ENCODE results near the gene DIO3.

DIO3 gene

DNA sequence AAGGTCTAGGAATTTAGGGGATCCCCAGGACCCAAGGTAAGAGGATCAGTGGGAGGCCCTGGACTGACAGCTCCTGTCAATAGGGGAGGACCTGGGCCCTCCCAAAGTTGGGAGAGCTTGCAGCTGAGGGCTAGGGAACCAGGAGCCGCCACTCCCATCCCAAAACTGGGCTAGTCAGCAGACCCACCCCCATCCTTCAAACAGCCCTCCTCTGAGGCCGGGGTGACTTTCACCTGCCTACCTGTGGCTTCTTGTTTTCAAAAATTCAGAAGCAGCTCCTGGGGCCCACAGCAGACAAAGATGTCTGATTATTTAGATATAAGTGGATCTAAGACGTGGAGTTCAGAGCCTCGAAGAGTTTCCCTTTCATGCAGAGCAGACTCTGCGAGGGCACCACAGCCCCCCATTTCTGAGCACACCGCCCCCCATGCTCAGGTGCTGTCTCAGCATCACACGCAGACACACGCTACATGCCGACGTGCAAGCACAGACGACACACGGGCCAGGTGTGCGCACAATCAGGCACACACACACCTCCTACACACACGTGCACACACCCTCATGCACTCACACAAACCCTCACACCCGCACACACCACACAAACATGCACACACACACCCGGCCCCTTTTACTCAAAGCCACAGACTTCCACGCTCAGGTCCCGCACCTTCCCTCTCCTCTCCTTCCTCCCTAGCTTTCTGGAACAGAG is 21.9 kb downstream of the DIO3 start:
- no peak for DNase-seq (ENCODE audit: low read depth)

DNA sequence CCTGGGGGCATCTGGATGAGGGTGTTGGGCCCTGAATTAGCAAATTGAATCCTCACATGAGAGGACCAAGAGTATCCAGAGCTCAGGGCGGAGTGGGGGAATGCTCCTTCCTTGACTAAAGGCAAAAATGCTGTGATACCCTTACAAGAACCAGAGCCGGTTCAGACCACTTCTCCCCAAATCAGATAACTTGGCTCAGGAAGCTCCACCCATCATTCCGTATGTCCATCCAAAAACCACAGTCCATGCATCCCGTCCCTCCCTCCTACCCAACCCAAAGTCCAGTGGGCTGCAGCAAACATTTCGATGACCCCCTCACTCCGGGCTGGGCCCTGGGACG is 22.4 kb downstream of the DIO3 start:
- no peak for DNase-seq (ENCODE audit: low read depth)

DNA sequence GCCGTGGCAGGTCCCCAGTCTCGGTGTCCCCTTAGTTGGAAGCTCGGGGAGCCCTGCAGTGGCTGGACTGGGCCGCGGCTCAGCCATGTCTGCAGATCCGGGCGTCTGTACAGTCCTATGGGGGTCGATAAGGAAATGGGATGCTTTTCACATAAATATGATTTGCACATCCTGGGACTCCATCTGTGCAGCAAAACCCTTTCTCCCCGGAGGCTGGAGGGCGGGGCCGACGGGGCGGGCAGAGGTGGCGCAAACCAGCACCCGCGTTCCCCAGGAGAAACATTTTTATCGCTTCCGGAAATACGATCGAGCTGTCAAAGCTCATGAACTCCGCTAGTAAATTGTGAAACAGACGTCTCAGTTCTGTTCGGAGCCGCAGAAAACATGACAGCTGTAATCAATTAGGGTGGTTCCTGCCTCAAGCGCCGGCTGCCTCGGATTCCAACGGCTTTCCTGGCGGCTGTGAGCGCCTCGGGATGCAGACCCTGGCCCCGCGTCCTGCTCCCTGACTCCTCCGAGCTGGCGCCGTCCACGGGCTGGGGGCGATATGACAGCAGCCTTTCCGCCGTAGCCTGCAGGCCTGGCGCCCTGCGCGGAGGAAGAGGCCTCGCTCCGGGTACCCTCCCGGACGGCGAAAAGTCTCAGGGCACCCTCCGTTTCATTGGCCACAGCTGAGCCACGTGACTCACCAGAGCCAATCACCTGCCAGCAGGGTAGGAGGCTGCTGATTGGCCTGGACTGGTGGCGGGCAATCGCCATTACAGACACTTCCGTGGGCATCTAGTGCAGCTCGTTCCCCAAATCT is 23.0 kb downstream of the DIO3 start:
- DNase-seq (ENCODE audit: low read depth): peak; percentile 33

DNA sequence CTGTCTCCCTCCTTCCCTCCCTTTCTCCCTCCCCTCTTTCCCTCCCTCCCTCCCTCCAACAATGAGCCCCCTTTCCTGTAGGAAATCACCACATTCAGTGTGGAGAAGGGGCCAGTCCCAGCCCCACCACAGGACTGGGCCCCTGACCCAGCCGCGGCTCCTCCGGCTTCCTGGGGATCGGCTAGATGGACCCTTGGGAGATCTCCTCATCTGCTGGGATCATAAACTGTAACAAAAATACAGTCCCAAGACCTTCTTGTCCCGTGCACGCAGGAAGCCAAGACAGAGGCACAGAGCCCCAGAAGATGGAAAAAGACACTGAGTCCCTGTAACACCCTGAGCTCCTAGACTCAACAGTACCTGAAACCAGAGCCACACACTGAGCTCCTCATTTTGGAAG is 23.9 kb downstream of the DIO3 start:
- DNase-seq (ENCODE audit: low read depth): no peak

DNA sequence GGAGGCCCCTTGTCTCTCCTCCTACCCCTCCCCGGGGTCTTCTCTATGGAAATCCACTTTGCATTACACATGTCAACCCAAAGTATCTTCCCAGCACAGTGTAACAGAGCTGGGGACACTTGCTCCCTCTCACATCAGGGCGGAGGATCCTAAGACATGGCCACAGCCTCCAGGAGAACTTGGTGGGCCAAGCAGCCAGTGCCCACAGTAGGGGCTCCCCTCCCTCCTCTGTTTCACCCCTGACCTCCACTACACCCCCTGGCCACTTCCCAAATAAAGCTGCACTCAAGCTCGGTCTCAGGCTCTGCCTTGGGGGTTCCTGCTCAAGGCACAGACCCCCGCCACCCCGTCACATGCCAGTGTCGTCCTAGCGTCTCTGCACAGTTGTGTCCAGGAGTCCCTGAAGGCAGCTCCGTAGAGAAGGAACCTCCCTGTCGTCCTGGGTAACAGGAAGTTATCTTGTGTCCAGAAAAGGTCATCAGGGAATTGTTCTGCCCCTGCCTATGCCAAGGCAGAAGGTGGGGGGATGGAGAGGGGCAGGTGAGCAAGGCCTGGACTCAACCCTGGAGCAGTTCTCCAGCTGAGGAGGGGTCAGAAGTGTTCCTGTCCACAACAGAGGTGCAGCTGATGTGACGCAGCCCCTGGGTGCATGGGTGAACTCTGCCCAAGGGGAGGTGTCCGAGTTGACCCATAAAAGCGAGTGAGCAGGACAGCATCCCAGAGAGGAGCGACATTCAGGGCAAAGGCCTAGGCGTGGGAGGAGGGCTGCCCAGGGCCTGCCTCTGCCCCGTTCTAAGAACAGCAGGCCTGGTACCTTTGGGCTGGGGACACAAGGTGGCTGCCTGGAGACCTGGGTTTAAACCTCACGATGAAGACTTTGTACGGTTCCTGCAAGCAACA is 25.5 kb downstream of the DIO3 start:
- DNase-seq (ENCODE audit: low read depth): no peak

DNA sequence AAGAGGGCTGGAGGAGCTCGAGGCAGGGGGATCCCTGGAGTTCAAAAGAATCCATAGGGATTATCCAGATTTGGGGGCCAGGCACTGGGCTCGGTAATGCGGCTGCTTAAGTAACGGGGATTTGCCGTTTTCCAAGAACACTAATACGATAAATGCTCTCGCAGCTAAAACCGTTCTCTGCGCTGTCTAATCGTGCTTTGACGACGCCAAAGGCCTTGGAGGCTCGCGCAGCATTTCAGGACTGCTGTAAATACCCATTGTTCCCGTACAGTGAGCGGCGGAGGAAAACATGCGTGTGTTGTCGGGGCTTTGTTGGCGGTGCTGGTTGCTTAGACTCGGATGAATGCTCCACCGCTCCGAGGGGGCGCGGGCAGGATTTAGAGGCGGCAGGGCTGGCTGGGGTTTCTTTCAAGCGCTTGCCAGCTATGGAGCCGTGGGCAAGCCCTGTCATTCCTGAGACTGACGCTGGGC is 26.2 kb downstream of the DIO3 start:
- no peak for DNase-seq (ENCODE audit: low read depth)

DNA sequence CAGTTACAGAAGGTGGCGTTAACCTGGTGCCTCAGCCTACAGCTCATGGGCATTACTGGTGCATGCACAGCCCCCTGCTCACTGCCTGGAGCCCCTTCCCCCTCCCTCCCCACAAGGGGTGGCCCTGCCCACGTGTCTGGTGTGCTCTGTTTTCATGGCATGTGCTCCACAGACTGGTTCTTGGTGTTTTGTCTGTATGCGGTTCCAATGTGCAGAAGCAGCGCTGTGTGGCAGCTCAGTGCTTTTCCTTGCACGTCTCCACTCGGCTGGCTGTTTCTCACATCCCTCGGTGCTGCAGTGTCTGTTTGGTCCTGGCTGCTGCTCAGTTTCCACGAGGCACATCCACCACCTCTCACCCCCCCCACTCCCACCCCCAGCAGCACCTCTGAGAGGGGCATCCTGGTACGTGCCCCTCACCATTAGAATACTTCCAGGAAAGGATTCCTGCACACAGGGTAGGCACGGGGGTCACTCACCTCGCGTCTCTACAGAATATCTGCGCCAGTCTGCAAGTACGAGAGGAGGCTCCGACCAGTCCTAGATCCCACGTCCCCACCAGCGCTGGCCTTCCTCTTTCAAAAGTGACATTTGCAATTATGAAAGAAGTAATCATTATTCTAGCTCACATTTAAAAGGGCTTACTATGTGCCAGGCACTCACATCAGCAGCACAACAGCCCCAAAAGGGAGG is 27.1 kb downstream of the DIO3 start:
- no peak for DNase-seq (ENCODE audit: low read depth)

DNA sequence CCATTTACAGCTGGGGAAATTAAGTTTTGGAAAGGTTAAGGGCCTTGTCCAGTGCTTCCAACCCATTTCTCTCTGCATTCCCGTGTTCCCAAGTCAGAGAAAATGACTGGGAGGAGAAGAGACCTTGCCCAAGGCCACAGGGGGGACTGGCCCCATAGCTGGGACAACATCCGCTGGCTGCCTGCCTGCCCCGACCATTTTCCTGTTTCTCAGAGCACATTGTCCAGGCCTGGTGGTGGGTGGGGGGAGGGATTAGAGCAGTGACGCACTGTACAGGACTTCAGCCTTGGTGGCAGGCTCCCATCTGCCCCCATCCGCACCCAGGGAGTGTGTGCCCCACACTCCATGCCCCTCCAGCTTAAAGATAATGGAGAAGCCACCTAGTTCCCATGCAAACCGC is 27.7 kb downstream of the DIO3 start:
- no peak for DNase-seq (ENCODE audit: low read depth)

DNA sequence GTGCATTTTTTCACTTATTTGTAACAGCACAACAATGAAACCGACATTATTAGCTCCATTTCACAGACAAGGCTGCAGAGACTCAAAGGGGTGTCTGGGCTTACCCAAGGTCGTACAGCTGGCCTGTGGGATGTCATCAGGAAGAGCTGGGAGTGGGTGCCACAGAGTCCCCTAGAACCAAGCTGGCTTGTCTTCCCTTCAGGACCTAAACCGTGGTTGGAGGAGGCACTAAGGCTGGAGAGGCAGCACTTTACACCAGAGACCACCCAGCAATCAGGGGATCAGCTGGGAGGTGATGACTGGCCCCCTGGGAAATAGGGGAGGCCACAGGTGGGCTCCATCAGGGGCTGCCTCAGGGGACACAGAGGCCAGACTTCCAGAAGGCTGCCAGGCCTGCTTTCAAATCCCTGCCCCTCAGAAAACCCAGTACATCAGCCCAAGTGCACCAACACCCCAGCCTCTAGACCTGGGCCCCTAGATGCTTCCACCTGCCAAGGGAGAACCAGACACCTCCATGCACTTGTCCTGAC is 28.3 kb downstream of the DIO3 start:
- no peak for DNase-seq (ENCODE audit: low read depth)

DNA sequence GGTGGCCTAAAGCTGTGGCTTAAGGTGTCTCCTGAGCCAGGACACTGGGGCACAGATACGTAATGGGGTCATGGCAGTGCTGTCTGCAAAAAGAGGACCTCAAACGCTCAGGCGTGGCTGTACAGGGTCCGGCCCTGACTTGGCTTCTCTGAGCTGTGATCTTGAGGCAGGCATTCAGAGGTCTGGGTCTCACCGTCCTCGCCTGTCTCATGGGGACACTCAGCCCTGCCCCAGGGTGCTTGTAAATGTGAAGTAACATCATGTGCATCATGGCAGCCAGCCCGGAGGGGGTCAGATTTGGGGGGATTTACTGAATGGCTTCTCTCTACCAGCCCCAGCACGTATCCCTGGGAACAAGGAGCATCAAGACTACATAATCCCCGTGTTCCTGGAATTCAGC is 28.8 kb downstream of the DIO3 start:
- DNase-seq (ENCODE audit: low read depth): no peak

DNA sequence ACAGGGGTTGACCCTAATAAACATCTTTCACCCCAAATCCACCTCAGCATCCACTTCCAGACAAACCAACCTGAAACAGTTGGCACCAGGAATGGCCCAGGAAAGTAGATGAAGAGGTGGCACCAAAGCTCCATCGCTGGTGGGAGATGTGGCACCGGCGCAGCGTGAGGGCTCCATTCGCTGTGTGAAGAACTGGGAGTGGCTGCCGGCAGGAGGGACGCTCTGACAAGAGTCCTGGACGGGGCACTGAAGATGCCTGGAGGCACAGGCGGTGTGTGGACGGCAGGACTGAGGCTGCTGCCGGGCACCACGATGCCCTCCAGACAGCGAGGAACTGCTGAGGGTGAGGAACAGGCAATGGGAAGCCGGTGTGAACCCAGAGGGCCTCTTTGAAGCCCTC is 29.3 kb downstream of the DIO3 start:
- DNase-seq (ENCODE audit: low read depth): no peak

DNA sequence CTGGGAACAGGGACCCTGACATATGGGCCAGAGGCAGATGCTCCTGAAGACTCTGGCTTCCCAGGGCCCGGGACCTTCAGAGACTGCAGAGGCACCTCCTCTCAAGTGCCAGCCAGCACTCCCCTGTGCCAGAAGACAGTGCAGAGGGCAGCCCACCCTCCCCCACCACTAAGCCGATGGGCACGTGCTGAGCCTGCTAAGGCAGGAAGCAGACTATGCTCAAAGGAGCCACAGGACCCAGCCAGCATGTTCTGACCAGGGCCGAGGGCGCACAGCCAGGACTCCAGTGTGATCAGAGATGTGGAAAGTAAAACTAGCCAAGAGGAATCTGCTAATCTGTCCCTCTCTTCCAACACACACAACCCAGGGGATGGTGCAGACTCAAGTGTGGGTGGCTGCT is 29.8 kb downstream of the DIO3 start:
- no peak for DNase-seq (ENCODE audit: low read depth)

DNA sequence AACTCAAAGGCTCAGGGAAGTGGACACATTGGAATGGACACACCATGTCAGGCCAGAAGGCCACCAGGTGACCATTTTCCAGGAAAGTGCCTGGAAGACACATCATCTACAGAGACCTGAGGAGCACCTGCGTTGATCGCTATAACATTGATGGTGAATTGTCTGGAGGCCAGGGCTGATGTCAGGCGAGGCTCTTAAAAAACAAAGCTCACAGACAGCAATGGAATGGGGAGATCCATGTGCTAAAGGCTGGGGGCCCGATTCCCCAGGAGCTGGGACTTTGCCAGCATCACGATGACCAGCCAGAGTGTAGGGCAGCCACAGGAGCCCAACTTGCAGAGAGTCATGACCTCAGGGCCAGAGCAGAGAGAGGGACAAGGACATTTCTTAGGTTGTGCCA is 30.3 kb downstream of the DIO3 start:
- no peak for DNase-seq (ENCODE audit: low read depth)

DNA sequence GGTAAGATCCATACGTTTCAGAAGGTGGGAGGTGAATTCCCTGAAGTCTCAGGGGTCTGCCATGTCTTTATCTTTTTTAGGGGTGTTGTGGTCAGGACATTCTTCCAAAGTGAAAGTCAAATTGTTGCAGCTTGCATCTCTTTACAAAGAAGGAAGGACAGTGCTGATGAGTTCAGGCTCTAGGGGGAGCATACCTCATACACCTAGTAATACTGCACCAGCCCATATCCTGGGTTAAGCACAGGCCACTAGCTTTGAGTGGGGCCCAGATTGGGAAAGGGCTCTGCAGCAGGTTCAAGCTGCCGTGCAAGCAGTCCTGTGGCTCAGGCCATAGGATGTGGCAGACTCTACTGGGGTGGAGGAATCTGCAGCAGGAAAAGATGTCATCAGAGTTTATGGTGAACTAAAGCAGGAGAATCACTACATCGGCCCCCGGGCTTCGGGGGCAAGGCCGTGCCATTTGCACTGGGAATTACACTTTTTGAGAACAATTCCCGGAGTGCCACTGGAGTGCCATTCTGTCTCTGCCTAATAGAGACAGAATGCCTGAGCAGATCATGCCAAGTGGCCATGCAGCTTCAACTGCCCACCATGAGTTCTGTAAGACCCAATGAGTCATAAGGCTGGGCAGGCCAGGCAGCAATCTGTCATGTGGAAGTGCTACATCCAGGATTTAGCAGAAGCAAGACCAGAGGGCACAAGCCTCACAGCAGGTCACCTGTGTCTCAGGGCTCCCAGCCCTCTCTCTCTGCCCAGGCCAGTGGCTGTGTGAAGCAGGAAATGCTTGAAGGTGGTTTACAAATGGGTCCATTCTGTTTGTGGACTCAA is 32.3 kb downstream of the DIO3 start:
- no peak for DNase-seq (ENCODE audit: low read depth)

DNA sequence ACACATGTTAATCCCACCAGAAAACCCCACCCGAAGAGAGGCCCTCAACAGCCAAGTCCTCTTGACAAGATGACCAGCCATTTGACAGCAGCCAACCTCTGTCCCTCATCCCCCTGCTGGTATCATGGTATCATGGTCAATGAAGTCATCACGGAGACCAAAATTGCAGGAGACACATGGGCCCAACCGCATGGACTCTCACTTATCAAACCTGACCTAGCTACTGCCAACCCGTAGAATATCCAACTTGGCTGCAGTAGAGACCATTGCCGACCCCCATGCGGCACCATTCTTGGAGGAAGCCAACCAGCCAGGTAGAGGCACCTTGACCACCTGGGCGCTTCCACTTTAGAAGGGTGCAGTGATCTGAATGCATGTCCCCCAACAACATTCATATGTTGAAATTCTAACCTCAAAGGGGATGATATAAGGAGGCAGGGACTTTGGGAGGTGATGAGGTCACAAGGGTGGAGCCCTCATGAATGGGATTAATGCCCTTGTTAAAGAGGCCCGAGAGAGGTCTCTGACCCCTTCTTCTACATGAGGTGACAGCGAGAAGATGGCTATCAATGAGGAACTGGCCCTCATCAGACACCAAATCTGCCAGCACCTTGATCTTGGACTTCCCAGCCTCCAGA is 33.3 kb downstream of the DIO3 start:
- DNase-seq (ENCODE audit: low read depth): no peak

DNA sequence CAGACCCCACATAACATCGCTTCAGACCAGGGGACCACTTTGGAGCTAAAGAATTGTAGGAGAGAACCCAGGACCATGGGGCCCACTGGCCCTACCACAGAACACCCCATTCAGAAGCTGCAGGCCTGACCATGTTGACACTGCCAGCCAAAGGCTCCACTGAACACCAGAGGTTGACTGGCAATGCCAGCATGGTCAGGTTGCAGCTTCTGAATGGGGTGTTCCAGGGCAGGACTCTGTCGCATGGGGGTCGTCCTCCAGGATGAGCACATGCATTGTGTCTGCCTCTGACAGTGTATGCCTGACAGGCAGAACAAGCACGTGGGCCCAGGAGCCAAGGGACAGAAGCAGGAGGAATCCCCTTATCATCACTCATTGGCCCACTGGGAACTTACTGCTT is 34.1 kb downstream of the DIO3 start:
- DNase-seq (ENCODE audit: low read depth): no peak

DNA sequence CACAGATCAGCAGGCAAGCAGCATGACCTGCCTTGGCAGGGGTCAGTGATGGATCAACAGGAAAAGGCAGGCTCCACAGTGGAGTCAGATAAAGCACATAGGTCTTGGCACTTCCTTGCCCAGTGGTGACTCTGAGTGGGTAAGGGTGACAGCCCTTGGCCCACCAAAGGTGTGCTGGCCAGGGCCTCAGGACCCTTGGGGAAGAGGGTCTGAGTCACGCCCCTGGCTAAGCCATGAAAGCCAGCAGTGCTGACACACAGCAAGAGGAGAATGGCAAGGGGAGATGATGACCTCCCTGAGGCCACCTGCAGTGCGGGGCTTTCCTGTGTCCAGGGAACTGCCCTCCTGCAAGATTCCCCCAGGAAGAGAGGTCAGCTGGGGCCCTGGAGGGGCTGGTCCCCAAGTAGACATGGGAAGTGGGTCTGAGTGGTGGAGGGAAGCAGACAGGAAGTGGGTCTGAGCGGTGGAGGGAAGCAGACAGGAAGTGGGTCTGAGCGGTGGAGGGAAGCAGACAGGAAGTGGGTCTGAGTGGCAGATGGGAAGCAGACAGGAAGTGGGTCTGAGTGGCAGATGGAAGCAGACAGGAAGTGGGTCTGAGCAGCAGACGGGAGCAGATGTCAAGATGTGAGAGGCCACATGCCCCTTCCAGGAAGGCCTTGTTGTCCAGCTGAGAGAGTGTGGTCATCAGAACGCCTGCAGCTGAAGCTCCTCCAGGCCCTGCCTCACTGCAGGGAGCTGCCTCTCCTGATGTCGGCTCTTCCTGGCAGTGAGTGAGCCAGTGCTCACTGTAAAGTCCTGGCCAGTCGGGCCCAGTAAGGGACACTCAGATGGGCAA is 34.8 kb downstream of the DIO3 start:
- no peak for DNase-seq (ENCODE audit: low read depth)

DNA sequence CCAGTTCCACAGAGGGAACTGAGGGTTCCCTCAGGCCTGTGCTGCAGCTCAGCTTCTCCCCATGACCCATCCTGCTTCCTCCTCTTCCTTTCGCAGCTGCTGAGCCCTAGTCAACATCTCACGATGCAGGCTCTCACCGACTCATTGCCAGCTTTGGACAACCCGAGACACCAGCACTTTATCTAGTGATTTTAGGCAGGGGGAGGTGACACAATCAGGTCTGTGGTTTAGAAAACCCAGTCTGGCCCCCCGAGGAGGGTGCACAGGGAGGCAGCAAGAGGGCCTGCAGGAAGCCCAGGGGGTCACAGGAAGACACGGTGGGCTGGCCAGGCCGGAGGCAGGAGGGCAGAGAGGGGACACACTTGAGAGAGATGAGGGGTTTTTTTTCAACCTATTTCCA is 35.4 kb downstream of the DIO3 start:
- DNase-seq (ENCODE audit: low read depth): no peak

DNA sequence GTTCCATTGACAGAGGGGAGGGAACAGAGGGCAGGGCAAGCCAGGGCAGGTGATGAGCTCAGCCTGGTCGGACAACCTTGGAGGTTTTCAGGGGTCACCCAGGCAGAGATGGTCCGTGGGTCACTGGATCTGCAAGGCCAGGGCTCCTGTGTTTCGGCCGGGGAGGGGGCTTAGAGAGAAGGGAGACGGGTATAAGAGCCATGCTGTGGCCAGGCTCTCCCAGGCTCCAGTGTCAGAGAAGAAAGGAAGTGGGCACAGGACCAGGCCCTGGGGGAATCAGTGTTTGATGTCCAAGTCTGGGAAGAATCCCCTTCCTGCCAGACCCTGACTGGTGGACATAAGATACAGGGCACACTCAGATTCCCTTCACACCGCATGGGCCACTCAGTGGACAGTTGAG is 36.9 kb downstream of the DIO3 start:
- no peak for DNase-seq (ENCODE audit: low read depth)

Data from stromal cell of bone marrow (primary cell).